ENCODE data around the gene ROBO1. TPM values are rescaled to one million over a fixed set of nuclear protein-coding genes. Genes with fewer than 3 reads are reported as not detected.
"Not testable (repeated sequence)": the region's sequence is repeated elsewhere in the genome, so short reads cannot be mapped to it uniquely, and the experiment has no call there.

The ROBO1 gene
- total RNA-seq, 2 experiments from 2014 or later, result 3.0 to 3.1 TPM

DNA sequence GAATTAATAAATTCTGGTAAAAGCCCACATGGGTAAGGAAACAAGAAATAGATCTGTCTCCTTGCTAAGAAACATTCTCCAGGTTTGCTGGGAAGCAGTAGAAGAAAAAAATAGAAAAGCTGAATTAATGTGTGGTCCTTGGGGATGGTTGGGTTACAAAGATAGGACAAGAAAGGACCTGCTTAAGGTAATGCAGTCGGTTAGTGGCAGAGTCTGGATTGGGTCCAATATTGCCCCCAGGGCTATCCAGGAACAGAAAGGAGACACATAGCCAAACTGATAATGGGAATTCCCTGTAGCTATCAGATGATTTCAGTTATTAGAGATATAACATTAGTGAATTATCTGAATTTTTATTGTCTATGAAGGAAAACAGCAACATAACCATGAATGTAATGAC is 584.3 kb downstream of the ROBO1 start:
- Mint-ChIP-seq H3K27me3 (ENCODE audit: low read depth) (no peaks in the 10 kb centered on the region), H3K9me3 (ENCODE audit: insufficient read depth) (no peaks in the 10 kb centered on the region), H3K4me3 (no peak overlapping the region), H3K4me1 (ENCODE audit: low read depth) (no peaks in the 10 kb centered on the region), H3K36me3 (ENCODE audit: low read depth) (no peaks in the 10 kb centered on the region), H3K27ac (no peak overlapping the region)
- POLR2A ChIA-PET, result no interaction called here
- CTCF ChIA-PET, result no interaction called here
- ATAC-seq (no peak), DNase-seq (no peak)

DNA sequence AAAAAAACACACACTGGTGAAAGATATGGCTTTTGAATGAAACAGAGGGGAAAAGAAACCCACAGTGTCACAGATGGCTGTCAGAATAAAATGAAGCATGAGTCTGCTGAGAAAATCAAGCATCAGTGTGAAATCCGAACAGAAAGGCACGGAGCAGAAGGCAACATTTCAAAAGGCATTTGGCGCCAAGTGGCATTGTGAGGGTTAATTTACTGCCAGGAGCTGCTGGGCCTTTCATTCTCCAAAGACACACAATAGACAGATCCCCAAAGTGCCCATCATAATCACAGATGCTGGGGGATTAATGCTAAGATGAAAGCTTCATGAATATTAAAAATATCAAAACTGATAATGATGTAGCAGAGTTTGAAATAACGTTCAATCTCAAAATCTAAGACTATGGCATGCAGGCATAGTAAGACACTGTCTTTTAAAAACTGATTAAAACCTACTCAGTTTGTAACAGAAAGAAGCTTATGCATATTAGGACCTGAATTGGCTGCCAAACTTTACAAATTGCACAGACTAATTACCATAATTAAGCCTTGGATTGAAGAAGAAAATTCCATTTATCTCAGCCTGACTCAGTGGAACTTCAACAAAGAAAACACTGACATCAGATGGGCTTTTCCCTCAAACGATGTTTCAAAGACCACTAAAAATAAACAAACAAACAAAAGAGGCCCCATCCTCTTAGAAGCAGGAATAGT is 589.2 kb downstream of the ROBO1 start:
- Mint-ChIP-seq H3K4me3 (no peak overlapping the region), H3K36me3 (ENCODE audit: low read depth) (no peaks in the 10 kb centered on the region), H3K9me3 (ENCODE audit: insufficient read depth) (no peaks in the 10 kb centered on the region), H3K27me3 (ENCODE audit: low read depth) (no peaks in the 10 kb centered on the region), H3K27ac (no peak overlapping the region), H3K4me1 (ENCODE audit: low read depth) (no peaks in the 10 kb centered on the region)
- ATAC-seq, result no peak
- POLR2A ChIA-PET, result no interaction called here
- CTCF ChIA-PET, result no interaction called here
- no peak for DNase-seq

DNA sequence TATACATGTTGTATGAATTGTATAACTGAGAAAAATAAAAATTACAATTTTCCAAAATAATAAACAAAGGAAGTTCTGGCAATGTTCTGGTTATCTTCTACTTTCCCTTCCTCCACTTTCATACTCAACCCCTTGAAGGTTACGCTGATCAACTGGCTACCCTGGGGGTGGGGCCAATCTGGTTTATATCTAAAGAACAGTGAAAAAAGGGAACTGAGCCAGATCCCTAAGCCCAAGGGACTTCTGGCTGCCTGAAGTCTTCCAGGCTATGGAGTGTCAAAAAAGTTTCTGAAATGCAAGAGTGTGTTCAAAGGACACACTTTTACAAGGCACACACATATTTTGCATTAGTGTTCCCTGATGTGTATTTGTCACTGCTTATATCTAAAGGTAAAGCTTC is 591.9 kb downstream of the ROBO1 start:
- Mint-ChIP-seq H3K27ac (no peak overlapping the region), H3K4me1 (ENCODE audit: low read depth) (no peaks in the 10 kb centered on the region), H3K4me3 (no peak overlapping the region), H3K9me3 (ENCODE audit: insufficient read depth) (no peaks in the 10 kb centered on the region), H3K27me3 (ENCODE audit: low read depth) (no peaks in the 10 kb centered on the region), H3K36me3 (ENCODE audit: low read depth) (no peaks in the 10 kb centered on the region)
- ChIA-PET CTCF (interaction anchor here (0.8 kb wide), 1 partner anchor 89 kb away, joined by 3 read pairs; no protein-coding TSS in a partner anchor), POLR2A (no interaction called here)
- ATAC-seq (no peak), DNase-seq (no peak)

DNA sequence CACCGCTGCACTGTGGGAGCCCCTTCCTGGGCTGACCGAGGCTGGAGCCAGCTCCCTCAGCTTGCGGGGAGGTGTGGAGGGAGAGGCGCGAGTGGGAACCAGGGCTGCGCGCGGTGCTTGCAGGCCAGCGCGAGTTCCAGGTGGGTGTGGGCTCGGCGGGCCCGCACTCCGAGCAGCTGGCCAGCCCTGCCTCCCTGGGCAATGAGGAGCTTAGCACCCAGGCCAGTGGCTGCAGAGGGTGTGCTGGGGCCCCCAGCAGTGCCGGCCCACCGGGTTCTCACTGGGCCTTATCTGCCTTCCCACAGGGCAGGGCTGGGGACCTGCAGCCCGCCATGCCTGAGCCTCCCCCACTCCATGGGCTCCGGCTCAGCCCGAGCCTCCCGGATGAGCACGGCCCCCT is 594.5 kb downstream of the ROBO1 start:
- H3K27me3 Mint-ChIP-seq (ENCODE audit: low read depth); ATAC-seq; H3K4me1 Mint-ChIP-seq (ENCODE audit: low read depth); H3K27ac Mint-ChIP-seq; H3K4me3 Mint-ChIP-seq; POLR2A ChIA-PET; H3K9me3 Mint-ChIP-seq (ENCODE audit: insufficient read depth); CTCF ChIA-PET; DNase-seq; H3K36me3 Mint-ChIP-seq (ENCODE audit: low read depth): not testable (repeated sequence)

DNA sequence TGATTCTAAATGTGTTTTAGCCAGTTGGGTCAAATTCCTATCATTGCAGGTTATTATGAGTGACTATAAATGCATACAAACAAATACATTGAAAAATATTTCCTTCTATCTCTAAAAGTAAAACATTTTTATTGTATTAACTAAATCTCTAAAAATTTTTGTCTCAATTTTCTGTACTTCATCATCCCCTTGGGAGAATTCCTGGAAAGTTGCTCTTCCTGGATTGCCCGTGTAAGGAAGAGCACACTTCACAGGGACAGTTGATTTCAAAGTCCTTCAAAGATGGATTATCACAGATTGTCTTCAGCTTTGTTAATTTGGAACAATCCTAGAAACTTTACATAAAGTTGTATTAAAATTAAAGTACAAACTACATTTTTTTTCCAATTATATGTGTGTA is 595.6 kb downstream of the ROBO1 start:
- H3K27me3 Mint-ChIP-seq (ENCODE audit: low read depth), result no peaks in the 10 kb centered on the region
- no peaks in the 10 kb centered on the region for H3K4me1 Mint-ChIP-seq (ENCODE audit: low read depth)
- POLR2A ChIA-PET, result no interaction called here
- ATAC-seq, result no peak
- H3K36me3 Mint-ChIP-seq (ENCODE audit: low read depth), result no peaks in the 10 kb centered on the region
- H3K4me3 Mint-ChIP-seq, result no peak overlapping the region
- H3K9me3 Mint-ChIP-seq (ENCODE audit: insufficient read depth), result no peaks in the 10 kb centered on the region
- no peak for DNase-seq
- CTCF ChIA-PET, result no interaction called here
- no peak overlapping the region for H3K27ac Mint-ChIP-seq

DNA sequence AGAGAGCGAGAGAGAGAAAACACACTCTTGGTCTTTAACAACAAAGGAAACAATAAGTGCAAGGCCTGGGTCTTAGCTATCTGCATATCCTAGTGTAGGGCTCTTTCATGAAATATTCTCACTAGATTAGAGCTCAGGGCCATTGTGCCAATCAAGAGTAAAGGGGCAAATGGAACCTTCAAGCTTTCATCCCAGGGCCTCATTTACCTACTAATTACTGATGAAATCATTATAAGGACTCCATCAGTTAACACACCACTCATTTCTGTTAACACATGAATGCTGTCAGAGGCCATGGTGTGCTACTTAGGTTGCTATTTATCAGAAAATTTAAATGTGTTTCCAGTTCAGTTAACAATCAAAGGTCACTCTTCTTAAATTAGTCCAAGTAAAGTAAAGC is 597.8 kb downstream of the ROBO1 start:
- H3K27ac Mint-ChIP-seq, result no peak overlapping the region
- ChIA-PET POLR2A (no interaction called here), CTCF (no interaction called here)
- no peaks in the 10 kb centered on the region for H3K27me3 Mint-ChIP-seq (ENCODE audit: low read depth)
- DNase-seq, result no peak
- ATAC-seq, result no peak
- H3K4me3 Mint-ChIP-seq, result no peak overlapping the region
- H3K36me3 Mint-ChIP-seq (ENCODE audit: low read depth), result no peaks in the 10 kb centered on the region
- H3K4me1 Mint-ChIP-seq (ENCODE audit: low read depth), result no peaks in the 10 kb centered on the region
- H3K9me3 Mint-ChIP-seq (ENCODE audit: insufficient read depth), result no peaks in the 10 kb centered on the region

DNA sequence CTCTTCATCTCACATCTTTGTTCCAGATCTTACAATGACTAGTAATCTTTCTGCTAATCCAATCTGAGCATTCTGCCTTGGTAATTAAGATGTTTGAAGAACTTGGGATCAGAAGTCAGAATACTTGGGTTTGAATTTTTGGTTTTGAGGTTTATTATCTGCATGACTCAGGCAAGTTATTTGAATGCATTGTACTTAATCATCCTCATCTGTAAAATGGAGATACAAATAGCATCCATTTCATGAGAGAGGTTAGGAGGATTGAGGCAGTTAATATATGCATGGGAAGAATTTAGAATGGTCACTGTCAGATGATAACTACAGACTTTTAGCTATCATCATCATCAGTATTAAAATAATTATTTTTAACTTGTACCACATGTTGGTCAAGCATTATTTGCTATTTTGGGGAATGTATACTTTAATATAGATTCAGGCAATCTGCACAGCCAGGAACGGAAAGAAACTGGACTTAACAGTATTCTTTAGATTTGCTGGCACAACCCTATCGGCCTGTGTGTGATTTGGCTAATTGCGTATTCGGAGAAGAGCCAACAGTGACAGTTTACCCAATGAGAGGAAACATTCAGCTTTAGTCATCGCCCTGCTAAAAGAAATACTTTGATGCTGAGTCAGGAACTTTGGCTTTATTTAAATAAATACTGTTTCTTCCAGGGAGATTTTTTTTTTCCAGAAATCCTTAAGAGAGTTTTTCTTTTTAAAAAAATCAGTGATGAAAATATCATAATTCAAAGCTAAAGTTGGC is 600.0 kb downstream of the ROBO1 start:
- H3K9me3 Mint-ChIP-seq (ENCODE audit: insufficient read depth), result no peaks in the 10 kb centered on the region
- no peaks in the 10 kb centered on the region for H3K36me3 Mint-ChIP-seq (ENCODE audit: low read depth)
- ChIA-PET CTCF (no interaction called here), POLR2A (no interaction called here)
- H3K4me1 Mint-ChIP-seq (ENCODE audit: low read depth), result no peaks in the 10 kb centered on the region
- DNase-seq, result no peak
- no peaks in the 10 kb centered on the region for H3K27me3 Mint-ChIP-seq (ENCODE audit: low read depth)
- H3K27ac Mint-ChIP-seq, result no peak overlapping the region
- H3K4me3 Mint-ChIP-seq, result no peak overlapping the region
- ATAC-seq, result no peak

DNA sequence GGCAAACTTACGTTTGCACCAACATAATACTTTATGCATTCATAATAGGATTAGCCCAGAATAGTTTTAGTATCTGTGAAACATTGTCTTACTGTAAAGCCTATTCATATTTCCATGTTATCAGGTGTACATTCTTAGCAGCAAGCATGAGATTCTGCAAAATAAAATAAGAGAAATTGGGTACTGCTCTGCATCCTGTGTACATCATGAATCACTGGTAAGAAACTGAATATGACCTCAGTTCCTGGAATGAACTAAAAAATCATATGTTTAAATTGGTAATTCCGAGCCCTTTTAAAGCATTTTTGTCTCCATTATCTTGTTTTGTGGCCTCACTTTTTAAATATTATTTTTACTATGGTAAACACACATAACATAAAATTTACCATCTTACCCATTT is 605.1 kb downstream of the ROBO1 start:
- Mint-ChIP-seq H3K27ac (no peak overlapping the region), H3K4me3 (no peak overlapping the region), H3K9me3 (ENCODE audit: insufficient read depth) (no peaks in the 10 kb centered on the region), H3K4me1 (ENCODE audit: low read depth) (no peaks in the 10 kb centered on the region), H3K36me3 (ENCODE audit: low read depth) (no peaks in the 10 kb centered on the region), H3K27me3 (ENCODE audit: low read depth) (no peaks in the 10 kb centered on the region)
- ChIA-PET POLR2A (no interaction called here), CTCF (no interaction called here)
- ATAC-seq, result no peak
- DNase-seq, result no peak

DNA sequence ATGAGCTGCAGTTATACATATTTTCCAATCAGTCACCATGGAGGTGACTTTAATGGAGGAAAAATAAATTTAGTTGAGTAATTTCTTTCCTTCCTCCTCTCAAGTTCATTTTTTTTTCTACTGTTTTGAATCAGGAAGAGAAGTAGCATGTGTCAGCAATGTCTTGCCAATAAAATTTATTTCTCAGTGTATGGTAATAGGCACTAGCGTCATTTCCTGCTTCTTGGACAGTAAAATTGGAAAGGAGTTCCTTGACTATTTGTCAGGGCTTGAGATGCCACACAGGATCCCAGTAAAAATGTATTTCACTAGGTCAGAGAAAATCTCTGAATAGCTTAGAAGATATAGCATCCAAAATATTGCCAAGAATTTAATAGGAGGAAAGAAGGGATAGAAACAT is 605.9 kb downstream of the ROBO1 start:
- no peaks in the 10 kb centered on the region for H3K9me3 Mint-ChIP-seq (ENCODE audit: insufficient read depth)
- DNase-seq, result no peak
- ChIA-PET CTCF (no interaction called here), POLR2A (no interaction called here)
- H3K36me3 Mint-ChIP-seq (ENCODE audit: low read depth), result no peaks in the 10 kb centered on the region
- no peaks in the 10 kb centered on the region for H3K4me1 Mint-ChIP-seq (ENCODE audit: low read depth)
- H3K27me3 Mint-ChIP-seq (ENCODE audit: low read depth), result no peaks in the 10 kb centered on the region
- H3K4me3 Mint-ChIP-seq, result no peak overlapping the region
- ATAC-seq, result no peak
- no peak overlapping the region for H3K27ac Mint-ChIP-seq

DNA sequence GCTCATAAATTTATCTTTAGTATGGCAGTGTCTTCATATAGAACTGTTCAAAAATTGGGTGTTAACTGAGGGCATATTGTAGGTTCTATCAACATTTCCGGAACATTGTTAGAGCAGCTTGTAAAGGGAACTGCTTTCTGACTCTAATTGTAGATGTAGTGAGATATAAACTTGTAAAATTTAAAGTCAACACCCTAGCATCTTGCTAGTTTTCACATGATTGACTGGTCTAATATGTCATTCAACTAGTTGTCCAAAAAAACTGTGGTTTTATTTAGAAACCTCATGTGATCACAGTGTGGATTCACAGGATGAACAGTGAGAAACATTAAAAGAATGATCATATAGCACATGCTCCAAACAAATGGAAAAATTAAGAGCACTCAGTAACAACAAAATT is 607.4 kb downstream of the ROBO1 start:
- H3K27ac Mint-ChIP-seq, result no peak overlapping the region
- H3K9me3 Mint-ChIP-seq (ENCODE audit: insufficient read depth), result no peaks in the 10 kb centered on the region
- H3K4me1 Mint-ChIP-seq (ENCODE audit: low read depth), result no peaks in the 10 kb centered on the region
- H3K4me3 Mint-ChIP-seq, result no peak overlapping the region
- no peaks in the 10 kb centered on the region for H3K36me3 Mint-ChIP-seq (ENCODE audit: low read depth)
- POLR2A ChIA-PET, result no interaction called here
- H3K27me3 Mint-ChIP-seq (ENCODE audit: low read depth), result no peaks in the 10 kb centered on the region
- ATAC-seq (no peak), DNase-seq (no peak)
- CTCF ChIA-PET, result no interaction called here

DNA sequence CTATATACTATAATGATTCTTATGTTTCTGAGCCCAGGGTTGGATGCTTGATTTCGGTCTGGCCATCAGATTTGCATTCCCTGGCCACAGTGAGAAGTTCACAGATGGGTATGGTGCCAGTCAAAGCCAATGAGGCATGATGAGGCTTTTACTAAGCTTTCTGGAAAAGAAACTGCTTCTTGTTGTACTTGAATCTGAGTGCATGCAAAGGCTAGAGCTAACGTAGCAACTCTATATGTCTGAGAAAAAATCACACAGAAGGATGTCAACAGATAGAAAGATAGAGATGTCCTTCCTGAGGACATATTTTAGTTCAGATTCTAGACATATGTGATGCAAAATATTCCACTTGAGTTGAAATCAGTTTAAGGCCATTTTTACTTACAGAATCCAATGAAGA is 608.1 kb downstream of the ROBO1 start:
- Mint-ChIP-seq H3K4me1 (ENCODE audit: low read depth) (no peaks in the 10 kb centered on the region), H3K9me3 (ENCODE audit: insufficient read depth) (no peaks in the 10 kb centered on the region), H3K27ac (no peak overlapping the region), H3K36me3 (ENCODE audit: low read depth) (no peaks in the 10 kb centered on the region), H3K4me3 (no peak overlapping the region), H3K27me3 (ENCODE audit: low read depth) (no peaks in the 10 kb centered on the region)
- DNase-seq (no peak), ATAC-seq (no peak)
- POLR2A ChIA-PET, result no interaction called here
- CTCF ChIA-PET, result no interaction called here

DNA sequence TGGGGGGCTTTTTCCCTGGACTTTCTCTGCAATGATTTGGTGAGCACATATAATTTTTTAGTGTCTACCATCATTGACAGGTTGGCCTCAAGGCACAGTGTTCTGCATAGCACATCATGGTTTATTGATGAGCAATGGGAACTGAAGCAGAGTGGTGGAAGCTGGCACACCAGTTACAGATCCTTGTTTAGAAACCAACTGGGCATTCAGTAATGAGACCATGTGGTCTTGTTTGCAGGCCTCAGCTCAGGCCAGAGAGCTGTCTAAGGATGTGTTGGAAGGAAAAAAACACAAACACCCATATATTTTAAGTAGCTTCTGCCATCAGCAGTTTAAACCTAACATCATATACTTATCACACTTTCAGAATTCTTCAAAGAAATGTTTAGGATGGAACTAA is 610.6 kb downstream of the ROBO1 start:
- H3K4me3 Mint-ChIP-seq, result no peak overlapping the region

DNA sequence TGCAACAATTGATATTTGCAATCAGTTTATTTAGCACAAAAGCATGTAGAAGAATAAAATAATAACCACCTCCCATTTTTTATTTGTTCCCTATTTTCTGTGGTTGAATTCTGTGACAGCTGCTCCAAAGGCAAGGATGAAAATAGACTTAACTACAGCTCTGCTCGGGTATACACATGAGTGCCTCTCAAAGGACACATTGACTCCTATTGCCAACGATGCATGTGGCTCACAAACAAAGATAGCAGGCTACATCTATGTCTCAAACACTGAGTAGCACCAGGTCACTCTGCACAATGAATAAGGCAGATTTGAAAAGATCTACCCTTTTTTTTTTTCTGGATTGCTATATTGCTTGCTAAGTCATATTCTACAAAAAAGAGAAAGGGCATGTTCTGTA is 612.9 kb downstream of the ROBO1 start:
- no peaks in the 10 kb centered on the region for H3K9me3 Mint-ChIP-seq (ENCODE audit: insufficient read depth)
- no peak overlapping the region for H3K27ac Mint-ChIP-seq
- no peaks in the 10 kb centered on the region for H3K36me3 Mint-ChIP-seq (ENCODE audit: low read depth)
- ChIA-PET POLR2A (no interaction called here), CTCF (no interaction called here)
- ATAC-seq, result no peak
- no peaks in the 10 kb centered on the region for H3K4me1 Mint-ChIP-seq (ENCODE audit: low read depth)
- no peak for DNase-seq
- H3K27me3 Mint-ChIP-seq (ENCODE audit: low read depth), result no peaks in the 10 kb centered on the region
- no peak overlapping the region for H3K4me3 Mint-ChIP-seq

More for the DNA sequence above, 610.6 kb downstream of the ROBO1 start:
- CTCF ChIA-PET, result no interaction called here
- no peaks in the 10 kb centered on the region for H3K9me3 Mint-ChIP-seq (ENCODE audit: insufficient read depth)
- no peak overlapping the region for H3K27ac Mint-ChIP-seq
- H3K27me3 Mint-ChIP-seq (ENCODE audit: low read depth), result no peaks in the 10 kb centered on the region
- ATAC-seq (no peak), DNase-seq (no peak)
- no peaks in the 10 kb centered on the region for H3K36me3 Mint-ChIP-seq (ENCODE audit: low read depth)
- no peaks in the 10 kb centered on the region for H3K4me1 Mint-ChIP-seq (ENCODE audit: low read depth)
- POLR2A ChIA-PET, result no interaction called here

All from activated CD8-positive, alpha-beta T cell treated with anti-CD3 and anti-CD28 coated beads, Interleukin-2, amount 10 ng/mL, durations not matched to agents 7 days and 5 days (primary cell).